Thyroid gland (tissue), 4 donors: ENCODE results near the gene PDE10A.

Source experiments
- CTCF ChIP-seq, 6 experiments: fragments of 200-600 bp in 3 of 6; fragments of 450-650 bp in 3 of 6; sonication (generic) in 3 of 6; IDR thresholded peaks; one replicate each; pipeline ENCODE4 v1.5.1; 2016 to 2019; ENCODE audit warnings: antibody characterized with exemption in 6 of 6, mild to moderate bottlenecking in 2 of 6, inconsistent platforms in 1 of 6, moderate library complexity in 1 of 6
- POLR2A ChIP-seq, 2 donors: fragments of 450-650 bp; IDR thresholded peaks; one replicate each; pipeline ENCODE4 v1.6.1; 2017; ENCODE audit warnings: antibody characterized with exemption in 2 of 2, mild to moderate bottlenecking in 2 of 2, moderate library complexity in 1 of 2

GRCh38 chr6:165708985-165709576 is 46.0 kb upstream of the PDE10A start:
- TF ChIP-seq CTCF (IDR thresholded peaks at IDR 0.05) (no peak), POLR2A (IDR thresholded peaks at IDR 0.05) (no peak)
